ENCODE data around the gene SMIM31.

- TF ChIP-seq GATA2 (IDR thresholded peaks at IDR 0.05; ENCODE audit: low read depth, low read length), result no peak
- no peak for TF ChIP-seq GATA3 (IDR thresholded peaks at IDR 0.05; ENCODE audit: low read depth, low read length)
These were observed 65.4 kb downstream of the SMIM31 start for GRCh38 chr4:164819366-164819765.

All from SH-SY5Y (cell line).